SH-SY5Y (cell line): ENCODE results near the gene PTPRT.

Experiments used
- GATA2 ChIP-seq: IDR thresholded peaks from 2 replicates; pipeline ENCODE4 v1.6.1; 2011; ENCODE audit warnings: mild to moderate bottlenecking, low read depth, low read length
- GATA3 ChIP-seq: IDR thresholded peaks from 2 replicates; pipeline ENCODE4 v1.6.1; 2011; ENCODE audit warnings: low read depth, mild to moderate bottlenecking, low read length, moderate library complexity

GRCh38 chr20:42429761-42430458, 759.8 kb downstream of the PTPRT start:
- no peak for TF ChIP-seq GATA2
- no peak for TF ChIP-seq GATA3
